ENCODE measurements around the gene UBE3D.

DNA sequence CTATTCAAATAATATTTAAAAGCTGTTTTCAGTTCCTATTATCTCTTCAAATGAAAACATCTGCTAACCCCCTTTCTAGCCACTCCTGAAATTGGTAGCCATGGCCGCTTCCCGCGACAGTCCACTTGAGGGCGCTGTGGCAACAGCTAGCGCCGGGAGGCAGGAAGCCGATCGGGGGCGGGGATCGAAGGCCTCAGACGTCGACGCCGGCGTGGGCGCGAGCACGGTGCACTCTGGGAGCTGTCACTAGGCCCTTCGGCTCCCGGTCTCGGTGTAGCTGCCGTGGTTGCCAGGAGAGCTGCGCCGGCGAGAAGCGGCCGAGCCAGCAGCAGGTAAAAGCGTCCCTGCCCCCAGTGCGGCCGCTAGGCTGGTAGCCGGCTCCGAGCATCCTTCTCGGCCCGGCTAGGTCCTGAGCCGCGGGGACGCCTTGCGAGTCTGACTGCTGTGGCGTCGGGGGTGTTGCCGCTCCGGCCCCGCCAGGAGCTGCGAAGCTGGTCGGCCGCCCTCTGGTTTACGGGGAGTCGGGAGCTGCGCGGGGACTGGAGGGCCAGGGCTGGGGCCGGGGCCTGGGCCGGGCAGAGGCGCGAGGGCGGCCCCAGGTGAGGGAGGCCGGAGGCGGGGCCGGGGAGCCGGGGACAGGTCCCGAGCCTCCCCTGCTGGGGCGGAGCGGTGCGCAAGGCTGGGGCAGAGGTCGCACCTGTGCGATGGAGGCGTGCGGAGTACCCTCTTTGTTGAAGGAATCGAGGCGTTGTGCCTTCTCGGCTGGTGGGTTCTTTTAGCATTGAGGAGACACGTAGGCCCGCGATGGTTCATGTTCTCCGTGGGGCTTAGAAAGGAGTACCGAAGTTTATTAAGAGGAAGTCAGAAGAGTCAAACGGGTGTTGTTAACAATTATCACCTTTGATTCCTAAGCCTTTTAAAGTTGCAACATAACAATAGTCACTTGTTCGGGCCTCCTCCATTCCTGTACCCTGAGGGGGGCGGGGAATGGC, 2.1 kb upstream of the UBE3D start, which contains the start of gene DOP1A:
- TF ChIP-seq POLR2A (IDR thresholded peaks at IDR 0.05; ENCODE audit: extremely low read depth, insufficient read length) (peak; percentile 30), MYC (IDR thresholded peaks at IDR 0.05; ENCODE audit: low read depth, low read length) (peak; percentile 74; the same call in 1 of the 2 replicates)
- TF ChIP-seq, protein P1, sequence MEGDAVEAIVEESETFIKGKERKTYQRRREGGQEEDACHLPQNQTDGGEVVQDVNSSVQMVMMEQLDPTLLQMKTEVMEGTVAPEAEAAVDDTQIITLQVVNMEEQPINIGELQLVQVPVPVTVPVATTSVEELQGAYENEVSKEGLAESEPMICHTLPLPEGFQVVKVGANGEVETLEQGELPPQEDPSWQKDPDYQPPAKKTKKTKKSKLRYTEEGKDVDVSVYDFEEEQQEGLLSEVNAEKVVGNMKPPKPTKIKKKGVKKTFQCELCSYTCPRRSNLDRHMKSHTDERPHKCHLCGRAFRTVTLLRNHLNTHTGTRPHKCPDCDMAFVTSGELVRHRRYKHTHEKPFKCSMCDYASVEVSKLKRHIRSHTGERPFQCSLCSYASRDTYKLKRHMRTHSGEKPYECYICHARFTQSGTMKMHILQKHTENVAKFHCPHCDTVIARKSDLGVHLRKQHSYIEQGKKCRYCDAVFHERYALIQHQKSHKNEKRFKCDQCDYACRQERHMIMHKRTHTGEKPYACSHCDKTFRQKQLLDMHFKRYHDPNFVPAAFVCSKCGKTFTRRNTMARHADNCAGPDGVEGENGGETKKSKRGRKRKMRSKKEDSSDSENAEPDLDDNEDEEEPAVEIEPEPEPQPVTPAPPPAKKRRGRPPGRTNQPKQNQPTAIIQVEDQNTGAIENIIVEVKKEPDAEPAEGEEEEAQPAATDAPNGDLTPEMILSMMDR (IDR thresholded peaks at IDR 0.05; ENCODE audit: low read depth, low read length), result peak; percentile 95
- TF ChIP-seq, protein P2, sequence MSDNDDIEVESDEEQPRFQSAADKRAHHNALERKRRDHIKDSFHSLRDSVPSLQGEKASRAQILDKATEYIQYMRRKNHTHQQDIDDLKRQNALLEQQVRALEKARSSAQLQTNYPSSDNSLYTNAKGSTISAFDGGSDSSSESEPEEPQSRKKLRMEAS (IDR thresholded peaks at IDR 0.05; ENCODE audit: low read depth, low read length), result peak; percentile 84
